GM18498 (cell line): Measurements from ENCODE around the gene ADAM22.
A peak's percentile ranks its signal among the peaks of the same experiment; 100 is the strongest.

Experiments
- ATAC-seq: cut with Tn5 transposase; IDR thresholded peaks from one replicate; pipeline ENCODE4 v1.9.1; 2021; ENCODE audit warnings: mild to moderate bottlenecking, moderate library complexity; ENCODE audit not compliant: unreplicated experiment

Gene ADAM22

DNA sequence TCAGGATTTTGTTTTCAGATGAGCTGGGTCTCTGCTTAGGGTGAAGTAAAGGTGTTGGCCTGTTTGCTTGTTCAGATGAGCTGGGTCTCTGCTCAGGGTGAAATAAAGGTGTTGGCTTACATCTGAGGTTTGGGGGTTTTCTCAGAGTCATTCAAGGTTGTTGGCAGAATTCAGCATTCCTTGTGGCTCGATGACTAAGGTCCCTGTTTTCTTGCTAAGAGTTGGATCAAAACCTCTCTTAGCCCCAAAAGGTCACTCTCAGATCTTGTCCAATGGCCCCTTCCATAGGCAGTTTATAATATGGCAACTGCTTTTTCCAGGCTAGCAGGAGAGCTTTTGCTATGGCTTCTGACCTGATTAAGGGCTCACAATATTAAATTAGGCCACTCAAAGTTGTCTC, 106.6 kb downstream of the ADAM22 start:
- ATAC-seq = no peak

DNA sequence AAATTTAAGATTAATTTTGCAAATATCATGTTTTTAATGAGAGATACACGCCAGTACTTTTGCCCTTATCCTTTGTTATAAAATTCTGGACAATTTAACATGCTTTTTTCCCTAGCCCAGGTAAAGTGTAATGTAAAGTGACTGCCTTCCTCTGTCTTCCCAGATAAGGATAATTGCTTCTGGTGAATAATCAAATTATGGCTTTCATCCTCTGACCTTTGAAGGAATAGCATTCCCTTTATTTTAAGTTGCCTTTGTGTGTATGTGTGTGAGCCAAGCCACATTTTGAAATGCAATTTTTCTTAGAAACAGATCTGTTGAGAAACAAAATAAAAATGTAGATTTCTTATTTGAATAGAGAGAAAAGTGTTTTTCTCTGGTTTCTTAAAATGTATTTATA, 107.5 kb downstream of the ADAM22 start:
- no peak for ATAC-seq

DNA sequence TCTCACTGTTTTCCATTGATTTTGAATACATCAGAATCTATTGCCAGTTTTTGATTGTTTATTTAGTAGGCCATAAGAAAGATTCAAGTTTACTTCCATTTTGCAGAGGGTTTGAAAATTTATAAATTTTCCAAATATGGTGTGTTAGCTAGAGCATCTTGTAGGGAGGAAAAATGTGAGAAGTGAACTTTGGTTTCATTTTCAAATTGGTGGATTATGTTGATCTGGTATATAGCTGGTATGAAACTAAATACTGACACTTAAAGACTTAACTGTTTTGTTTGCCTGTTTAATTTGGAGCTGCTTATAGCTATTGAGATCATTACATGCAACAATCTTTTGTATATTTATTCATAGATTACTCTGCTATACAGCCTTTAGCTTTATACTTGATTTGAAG, 108.1 kb downstream of the ADAM22 start:
- ATAC-seq = no peak

DNA sequence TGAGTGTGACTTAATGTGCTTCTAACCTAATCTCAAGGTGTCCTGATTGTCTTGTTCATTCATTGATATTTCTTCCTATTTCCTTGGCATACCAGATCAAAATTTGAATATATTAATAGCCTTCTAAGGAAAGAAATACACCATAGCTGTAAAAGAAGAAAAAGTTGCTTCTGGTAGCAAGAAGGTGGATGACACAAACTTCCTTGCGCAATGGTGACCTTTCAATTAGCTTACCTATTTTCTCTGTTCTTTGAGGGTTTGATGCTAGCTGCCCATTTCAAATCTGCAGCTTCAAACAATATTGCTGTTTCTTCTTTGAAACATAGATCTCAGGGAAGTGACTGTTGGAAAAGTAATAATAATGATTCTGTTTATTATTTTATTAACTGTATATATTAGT, 108.8 kb downstream of the ADAM22 start:
- ATAC-seq = no peak

DNA sequence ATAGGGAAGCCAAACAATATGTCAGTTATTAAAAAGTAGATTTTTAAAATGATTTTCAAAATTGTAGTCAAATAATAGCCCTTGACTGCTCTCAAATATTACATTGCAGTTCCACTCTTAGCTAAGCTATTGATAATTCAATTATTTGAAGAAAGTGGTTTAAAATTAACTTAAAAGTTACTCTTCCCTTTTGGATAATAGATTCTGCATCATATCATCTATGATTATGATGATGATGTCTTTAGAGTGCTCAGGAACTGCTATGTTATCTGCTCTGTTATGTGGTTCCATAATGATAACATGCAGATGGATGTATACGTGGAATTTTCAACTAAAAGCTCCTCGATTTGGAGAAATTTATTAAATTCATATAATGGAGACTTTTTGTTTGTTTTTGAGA, 110.0 kb downstream of the ADAM22 start:
- ATAC-seq = no peak

DNA sequence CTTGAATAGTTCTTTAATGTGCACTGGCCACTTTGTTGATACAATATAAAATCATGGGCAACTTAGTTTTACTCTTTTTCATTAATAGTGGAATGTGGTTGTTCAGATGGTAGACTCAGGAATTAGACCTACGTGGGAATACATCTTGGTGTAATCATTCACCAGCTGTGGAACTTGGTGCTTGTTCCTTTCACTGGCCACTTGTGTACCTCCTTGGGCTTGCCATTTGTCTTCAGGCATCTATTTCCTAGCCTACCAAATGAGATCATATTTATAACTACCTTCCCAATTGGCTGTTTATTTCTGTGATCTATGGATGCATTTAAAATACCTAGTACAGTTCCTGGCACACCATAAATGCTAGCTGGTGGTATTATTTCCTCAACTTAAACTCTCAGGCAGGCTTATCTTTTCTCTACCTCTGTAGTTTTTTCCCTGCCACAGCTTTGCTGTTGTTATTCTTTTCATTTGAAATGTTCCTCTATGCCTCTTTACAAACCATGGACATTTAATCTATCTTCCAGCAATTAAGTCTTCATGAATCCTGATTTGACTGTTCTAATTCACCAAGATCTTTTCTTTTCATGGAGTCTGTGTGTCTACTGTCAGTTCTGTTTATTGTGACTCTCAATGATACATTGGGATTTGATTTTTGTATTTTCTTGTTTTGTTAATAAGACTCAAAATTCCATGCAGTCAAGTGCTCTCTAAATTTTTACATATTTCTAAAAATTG, 113.0 kb downstream of the ADAM22 start:
- ATAC-seq = no peak

DNA sequence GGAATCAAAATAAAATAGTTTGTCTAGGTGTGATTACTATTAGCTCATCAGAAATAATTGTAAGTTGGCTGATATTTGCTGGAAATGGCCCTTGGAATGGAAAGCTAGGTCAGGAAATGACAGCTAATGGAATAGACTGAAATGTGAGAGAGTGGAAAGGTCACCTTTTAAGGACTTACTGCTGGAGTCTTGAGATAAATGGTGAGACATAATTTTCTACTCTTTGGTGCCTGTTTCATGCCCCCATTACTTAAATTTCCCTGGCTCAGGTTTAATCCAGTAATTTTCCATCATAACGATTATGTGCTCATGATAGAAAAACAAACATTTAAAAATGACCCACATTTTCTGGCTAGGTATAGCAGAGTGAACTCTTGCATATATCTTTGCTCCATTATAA, 123.6 kb downstream of the ADAM22 start:
- no peak for ATAC-seq

DNA sequence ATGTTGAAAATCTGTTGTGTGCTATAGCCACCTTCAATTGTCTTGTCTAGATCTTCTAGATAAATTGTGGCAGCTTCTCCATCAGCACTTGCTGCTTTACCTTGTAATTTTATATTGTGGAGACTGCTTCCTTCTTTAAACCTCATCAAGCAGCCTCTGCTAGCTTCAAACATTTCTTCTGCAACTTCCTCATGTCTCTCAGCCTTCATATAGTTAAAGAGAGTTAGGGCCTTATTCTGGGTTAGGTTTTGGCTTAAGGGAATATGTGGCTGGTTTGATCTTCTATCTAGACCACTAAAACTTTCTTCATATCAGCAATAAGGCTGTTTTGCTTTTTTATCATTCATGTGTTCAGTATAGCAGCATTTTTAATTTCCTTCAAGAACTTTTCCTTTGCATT, 128.2 kb downstream of the ADAM22 start:
- ATAC-seq = no peak

DNA sequence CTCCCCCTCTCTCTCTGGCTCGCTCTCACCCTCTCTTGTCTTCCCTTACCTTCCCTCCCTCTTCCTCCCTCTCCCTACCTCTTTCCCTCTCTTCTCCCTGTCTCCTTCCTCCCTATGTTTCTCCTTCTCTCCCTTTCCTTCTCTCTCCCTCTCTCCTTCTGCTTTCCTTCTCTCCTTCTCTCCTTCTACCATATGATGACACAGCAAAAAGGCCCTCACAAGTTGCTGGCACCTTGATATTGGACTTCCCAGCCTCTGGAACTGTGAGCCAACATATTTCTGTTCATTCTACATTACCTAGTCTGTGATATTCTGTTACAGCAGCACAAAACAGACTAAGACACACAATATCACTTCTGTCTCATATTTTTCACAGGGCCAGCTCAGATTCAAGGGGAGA, 135.0 kb downstream of the ADAM22 start:
- ATAC-seq = no peak

DNA sequence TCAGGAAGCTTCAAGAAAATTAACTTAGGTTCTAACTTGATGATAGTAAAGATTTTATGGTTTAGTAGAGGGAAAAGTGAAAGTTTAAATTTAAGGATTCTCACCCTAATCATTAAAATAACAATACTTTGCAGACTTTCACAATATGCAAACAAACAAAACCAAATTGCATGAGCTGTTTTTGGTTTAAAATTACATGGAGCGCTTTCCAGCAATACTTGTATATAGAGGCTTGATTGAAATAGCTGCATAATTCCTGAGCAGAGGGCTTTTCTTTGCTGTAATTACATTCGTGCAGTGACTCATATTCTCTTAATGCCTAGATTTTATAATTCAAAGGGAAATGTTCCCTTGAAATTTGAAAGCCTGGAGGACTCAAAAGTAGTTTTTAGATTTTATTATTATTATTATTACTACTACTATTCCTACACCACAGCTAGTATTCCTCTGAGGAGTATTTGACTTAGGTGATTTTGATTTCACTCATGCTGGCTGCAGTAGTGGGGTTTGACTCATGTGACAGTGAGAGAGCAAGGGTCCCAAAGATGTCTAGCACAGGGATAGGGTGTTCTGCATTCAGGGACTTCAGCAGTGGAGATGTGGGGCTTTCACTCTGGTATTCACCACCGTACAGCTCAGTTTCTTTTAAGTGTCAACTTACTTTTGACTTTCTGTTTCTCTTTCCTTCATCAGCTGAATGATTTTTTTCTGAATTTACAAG, 138.1 kb downstream of the ADAM22 start:
- peak; percentile 90 for ATAC-seq

DNA sequence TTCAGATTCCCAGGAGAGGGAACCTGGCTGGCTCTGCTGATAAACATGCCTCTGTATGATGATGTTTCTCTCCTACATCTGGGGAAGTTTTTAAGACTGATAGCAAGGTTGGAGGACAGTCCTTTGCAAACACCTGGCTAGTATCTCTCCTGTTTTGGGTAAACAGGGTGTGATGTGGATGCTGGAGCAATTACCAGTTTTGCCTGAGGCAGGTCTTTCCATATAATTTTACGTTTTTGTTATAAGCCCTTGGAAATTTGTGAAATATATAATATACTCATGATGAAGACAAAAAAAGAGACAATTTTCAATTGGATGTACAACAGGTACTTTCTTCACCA, 138.6 kb downstream of the ADAM22 start:
- ATAC-seq = peak; percentile 42

DNA sequence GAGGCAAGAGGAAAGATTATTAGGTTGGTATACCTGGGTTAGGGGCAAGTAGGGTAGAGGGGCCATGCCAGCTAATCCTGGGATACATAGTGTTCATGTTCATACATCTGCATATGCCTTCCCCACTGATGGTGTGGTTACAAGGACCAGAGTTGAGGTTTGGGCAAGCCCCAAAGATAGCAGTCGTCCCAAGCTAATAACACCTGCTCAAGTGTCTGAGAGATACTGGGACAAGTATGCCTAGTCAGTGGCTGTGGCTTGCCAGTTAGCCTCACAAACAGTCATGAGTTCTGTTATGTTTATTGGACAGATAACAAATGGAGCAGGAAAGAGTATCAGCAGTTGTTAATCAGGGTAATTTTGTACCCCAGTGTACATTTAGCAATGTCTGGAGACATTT, 139.6 kb downstream of the ADAM22 start:
- ATAC-seq = no peak

DNA sequence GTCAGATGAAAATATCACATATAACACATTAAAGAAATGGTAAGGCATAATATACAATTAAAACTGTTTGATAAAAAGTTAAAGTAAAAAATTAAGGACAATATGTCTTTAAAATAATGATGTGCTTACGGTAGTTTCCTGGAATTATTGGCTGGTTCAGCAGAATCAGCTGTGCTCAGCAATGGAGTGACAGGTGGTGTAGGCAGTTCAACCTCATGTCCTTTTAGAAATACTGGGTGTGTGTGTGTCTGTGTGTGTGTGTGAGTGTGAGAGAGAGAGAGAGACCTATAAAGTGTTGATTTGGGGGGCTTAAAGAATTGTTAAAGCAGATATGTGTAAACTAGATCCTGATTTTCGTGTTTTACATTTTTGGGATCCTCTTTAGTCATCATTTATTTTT, 141.2 kb downstream of the ADAM22 start:
- ATAC-seq = no peak

DNA sequence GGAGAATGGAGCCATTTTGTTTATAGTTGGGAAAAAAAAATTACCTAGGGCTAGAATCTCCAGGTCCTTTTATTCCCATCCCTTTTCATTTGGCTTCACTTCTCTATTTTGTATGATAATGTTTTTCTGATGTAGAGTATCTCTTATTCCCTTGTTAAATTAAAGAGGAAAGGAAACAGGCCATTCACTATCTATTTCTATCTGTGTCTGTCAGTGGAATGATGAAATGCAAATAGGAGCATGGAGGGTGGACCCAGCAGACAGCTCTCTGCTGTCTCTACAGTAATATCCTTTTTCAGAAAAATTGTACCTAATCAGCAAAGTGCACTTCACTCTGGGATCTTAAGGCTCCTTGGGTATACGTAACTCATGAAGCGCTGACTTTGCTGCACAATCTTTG, 149.8 kb downstream of the ADAM22 start:
- ATAC-seq = no peak

DNA sequence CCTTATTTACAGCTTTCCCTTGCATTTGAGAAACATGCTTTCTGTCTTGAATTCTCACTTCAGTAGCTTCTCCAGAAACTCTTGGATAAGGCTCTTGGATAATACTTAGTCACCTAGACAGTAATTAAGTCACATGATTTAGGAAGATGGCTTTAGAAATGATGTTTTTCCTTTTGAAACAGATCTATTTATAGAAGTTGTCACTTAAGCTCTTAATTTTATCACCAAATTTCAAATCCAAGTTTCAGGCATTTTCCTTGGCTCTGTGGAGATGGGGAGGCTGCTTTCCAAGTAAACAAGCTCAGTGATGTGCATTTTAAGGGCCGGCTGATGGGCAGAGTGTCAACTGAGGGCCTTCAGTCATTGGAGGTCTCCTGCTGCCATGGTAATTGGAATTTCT, 155.5 kb downstream of the ADAM22 start:
- ATAC-seq = no peak

DNA sequence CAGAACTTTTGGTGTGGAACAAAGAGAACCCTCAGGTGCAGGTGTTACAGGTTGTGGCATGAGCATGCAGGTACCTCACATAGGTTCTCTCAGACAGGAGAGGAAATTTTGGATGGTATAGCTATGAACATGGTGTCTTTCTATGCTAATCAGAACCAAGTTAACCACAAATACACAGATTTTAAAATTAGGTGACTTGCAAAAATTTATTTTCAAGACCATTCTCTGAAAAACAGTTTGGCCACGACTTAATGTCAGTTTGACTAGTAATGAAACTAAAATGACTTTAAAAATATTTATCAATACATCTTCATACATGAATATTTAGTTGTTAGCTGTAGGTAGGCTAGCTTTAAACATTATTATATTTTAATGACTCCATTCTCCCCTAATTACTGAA, 156.2 kb downstream of the ADAM22 start:
- ATAC-seq = no peak

DNA sequence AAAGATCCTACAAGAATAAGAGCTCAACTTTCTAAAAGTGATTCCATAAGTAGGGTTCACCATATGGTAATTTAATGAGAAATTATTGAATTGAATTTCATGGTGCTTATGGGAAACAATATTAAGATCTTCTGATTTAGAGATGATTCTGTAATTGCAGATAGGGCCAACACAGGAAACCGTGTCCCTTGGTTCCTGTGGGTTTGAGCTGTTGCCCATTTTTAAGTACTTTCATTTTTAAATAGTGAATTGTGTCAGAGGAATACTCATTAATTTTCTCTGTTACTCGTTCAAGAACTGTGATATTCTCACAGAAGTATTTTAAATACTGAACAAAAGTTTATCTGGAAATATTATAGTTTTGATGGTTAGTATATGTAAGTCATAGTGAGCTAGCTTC, 156.6 kb downstream of the ADAM22 start:
- ATAC-seq = peak; percentile 78

DNA sequence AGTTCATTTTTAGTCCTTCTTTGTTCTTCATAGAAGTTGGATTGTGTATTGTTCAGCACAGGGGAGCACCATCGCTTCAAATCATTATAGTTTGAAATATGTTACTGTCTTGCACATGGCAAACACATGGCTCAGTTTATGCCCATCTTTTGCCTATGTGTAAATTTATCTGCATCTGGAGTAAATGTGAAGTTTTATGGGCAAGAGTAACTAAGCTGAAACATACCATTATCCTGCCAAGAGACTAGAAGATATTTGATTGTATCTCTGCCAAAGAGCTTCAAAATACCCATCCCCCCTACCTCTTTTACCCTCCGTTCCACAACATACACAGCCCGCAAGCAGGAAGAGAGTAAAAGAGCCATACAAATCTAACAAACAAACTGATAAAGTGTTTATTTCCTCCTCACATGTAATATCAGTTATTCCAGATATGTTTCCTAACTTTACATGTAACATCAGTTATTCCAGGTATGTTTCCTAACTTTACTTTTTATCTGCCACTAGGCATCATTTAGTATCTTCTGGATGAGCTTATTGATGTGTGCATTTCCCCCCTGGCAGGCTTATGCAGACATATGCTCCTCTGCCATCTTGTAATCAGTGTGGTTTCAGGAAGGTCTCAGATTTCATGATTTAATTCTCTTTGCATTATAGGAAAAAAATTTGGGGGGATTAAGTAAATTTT, 158.1 kb downstream of the ADAM22 start:
- no peak for ATAC-seq

DNA sequence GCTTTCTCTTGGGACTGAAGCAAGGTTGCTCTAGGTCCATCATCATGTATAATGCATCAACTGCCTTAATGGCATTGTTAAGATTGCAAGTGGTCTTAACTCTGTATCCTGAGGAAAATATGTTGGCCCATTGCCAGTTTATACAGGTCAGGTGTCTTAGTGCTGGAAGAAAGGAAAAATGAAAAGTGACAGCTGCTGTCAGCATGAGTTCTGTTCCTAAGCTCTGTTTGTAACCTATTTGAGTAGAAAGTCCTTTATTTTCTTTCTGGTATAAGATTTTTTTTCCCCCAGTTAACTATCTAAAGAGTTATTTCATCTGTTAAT, 158.6 kb downstream of the ADAM22 start:
- ATAC-seq = no peak

DNA sequence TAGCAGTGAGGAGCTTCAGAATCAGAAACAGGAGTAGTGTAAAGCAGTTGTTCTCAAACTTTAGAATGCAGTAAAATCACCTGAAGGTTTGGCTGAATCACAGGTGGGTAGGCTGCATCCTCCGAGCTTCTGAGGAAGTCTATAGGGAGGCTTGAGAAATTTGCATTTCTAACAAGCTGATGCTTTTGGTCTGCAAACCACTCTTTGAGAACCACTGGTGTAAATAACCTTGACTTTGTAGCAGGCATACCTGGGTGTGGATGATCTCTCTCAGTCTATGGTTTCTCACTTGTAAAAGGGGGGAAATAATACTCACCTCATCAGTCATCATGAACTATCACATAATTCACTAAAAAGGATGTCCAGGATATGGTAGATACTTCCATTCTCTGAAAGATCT, 167.7 kb downstream of the ADAM22 start:
- ATAC-seq = peak; percentile 58

DNA sequence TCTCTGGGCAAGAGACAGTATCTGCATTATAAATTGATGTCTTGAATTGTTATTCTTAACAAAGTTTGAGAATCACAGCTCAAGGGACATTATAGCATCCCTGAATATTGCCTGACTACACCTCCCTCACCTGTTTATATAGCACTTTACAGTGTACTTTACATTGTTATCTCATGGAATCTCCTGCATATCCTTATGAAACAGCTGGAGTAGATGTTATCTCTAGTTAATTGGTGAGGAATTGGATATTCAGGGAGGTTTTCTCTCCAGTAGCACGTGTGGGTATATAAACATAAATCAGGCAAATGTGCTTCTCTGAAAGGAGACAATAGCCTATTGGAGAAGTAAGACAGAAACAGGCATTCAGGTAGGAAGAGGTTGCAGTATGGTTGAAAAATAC, 168.6 kb downstream of the ADAM22 start:
- ATAC-seq = no peak

DNA sequence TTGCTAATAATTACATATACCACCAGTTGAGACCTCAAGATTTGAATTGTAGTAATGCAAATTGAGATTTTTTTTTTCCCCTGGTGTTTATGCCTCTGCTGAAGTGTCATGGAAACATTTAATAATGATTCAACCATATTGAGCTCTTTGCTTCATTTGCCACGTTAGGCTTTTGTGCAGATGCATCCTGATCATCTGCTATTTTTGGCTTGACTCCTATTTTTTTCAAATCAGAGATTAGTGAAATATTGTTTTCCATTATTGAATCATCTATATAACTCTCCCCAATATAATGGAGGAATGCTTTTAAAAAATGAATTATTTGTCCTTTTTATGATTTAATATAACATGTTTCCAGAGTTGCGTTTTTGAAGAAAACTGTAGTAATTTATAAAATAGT, 170.7 kb downstream of the ADAM22 start:
- ATAC-seq = no peak
